ENCODE results near the gene KISS1R.
A peak's percentile ranks its signal among the peaks of the same experiment; 100 is the strongest.

Gene KISS1R

GRCh38 chr19:900302-901111 lies 16.6 kb upstream of the KISS1R start:
- no peak for DNase-seq

GRCh38 chr19:901216-902092 lies 15.7 kb upstream of the KISS1R start:
- no peak for DNase-seq

GRCh38 chr19:902093-902370 lies 15.1 kb upstream of the KISS1R start:
- DNase-seq: no peak

GRCh38 chr19:902446-903226 lies 14.5 kb upstream of the KISS1R start:
- no peak for DNase-seq

- DNase-seq: no peak
These were observed 13.8 kb upstream of the KISS1R start for GRCh38 chr19:903266-903797.

- DNase-seq: no peak
These were observed 12.6 kb upstream of the KISS1R start for GRCh38 chr19:904545-904944.

- DNase-seq: no peak
These were observed 10.7 kb upstream of the KISS1R start for GRCh38 chr19:906480-906879.

- peak; percentile 57 for DNase-seq
These were observed 9.8 kb upstream of the KISS1R start for GRCh38 chr19:907183-907853.

GRCh38 chr19:911197-912033 lies 5.7 kb upstream of the KISS1R start:
- DNase-seq: no peak

GRCh38 chr19:912181-913079 lies 4.7 kb upstream of the KISS1R start:
- DNase-seq: peak; percentile 55

GRCh38 chr19:913080-913748 lies 3.9 kb upstream of the KISS1R start, which contains the start of gene R3HDM4:
Gene R3HDM4, minus strand, starts transcription at chr19:913219. Its CDS starts 62 bp downstream, at chr19:913157.
- peak; percentile 89 for DNase-seq

GRCh38 chr19:916645-917322 lies 349 bp upstream of the KISS1R start:
- peak; percentile 63 for DNase-seq

- no peak for DNase-seq
These were observed 962 bp downstream of the KISS1R start for GRCh38 chr19:918152-918437.

- DNase-seq: peak; percentile 57
These were observed 1.5 kb downstream of the KISS1R start for GRCh38 chr19:918481-919198.

GRCh38 chr19:919199-920050 lies 2.3 kb downstream of the KISS1R start:
- peak; percentile 62 for DNase-seq

- DNase-seq: peak; percentile 76
These were observed 3.1 kb downstream of the KISS1R start for GRCh38 chr19:920051-920864.

- peak; percentile 73 for DNase-seq
These were observed 7.5 kb downstream of the KISS1R start for GRCh38 chr19:924553-925086.

Data from stimulated activated CD8-positive, alpha-beta memory T cell treated with anti-CD3 and anti-CD28 coated beads, Interleukin-4, amount 100 ng/mL, for 48 hours (primary cell).